Measurements from ENCODE around the gene MMP1.

MMP1 gene

GRCh38 chr11:102798012-102798746 lies at the start of gene MMP1:
Gene MMP1 (minus strand): TSS chr11:102798160. CDS start chr11:102798092, 68 bp downstream.
- no peak for DNase-seq (ENCODE audit: low read depth)

- no peak for DNase-seq (ENCODE audit: low read depth)
Measured at GRCh38 chr11:102846292-102846691, 48.3 kb upstream of the MMP1 start.

- no peak for DNase-seq (ENCODE audit: low read depth)
Measured at GRCh38 chr11:102843489-102843888, 45.5 kb upstream of the MMP1 start, which contains the start of gene MMP3. Gene MMP3 (minus strand): TSS chr11:102843609. CDS start chr11:102843546, 63 bp downstream.

GRCh38 chr11:102842930-102843329 lies 45.0 kb upstream of the MMP1 start:
- DNase-seq (ENCODE audit: low read depth): no peak

- no peak for DNase-seq (ENCODE audit: low read depth)
Measured at GRCh38 chr11:102840018-102840417, 42.1 kb upstream of the MMP1 start.

GRCh38 chr11:102837646-102838045 lies 39.7 kb upstream of the MMP1 start:
- DNase-seq (ENCODE audit: low read depth): no peak

GRCh38 chr11:102837156-102837555 lies 39.2 kb upstream of the MMP1 start:
- DNase-seq (ENCODE audit: low read depth): no peak

- no peak for DNase-seq (ENCODE audit: low read depth)
Measured at GRCh38 chr11:102836290-102836875, 38.4 kb upstream of the MMP1 start.

GRCh38 chr11:102833731-102834130 lies 35.8 kb upstream of the MMP1 start:
- no peak for DNase-seq (ENCODE audit: low read depth)

GRCh38 chr11:102832612-102833011 lies 34.7 kb upstream of the MMP1 start:
- no peak for DNase-seq (ENCODE audit: low read depth)

GRCh38 chr11:102831489-102832440 lies 33.8 kb upstream of the MMP1 start:
- no peak for DNase-seq (ENCODE audit: low read depth)

- DNase-seq (ENCODE audit: low read depth): no peak
Measured at GRCh38 chr11:102831128-102831488, 33.1 kb upstream of the MMP1 start.

GRCh38 chr11:102830001-102830727 lies 32.2 kb upstream of the MMP1 start:
- DNase-seq (ENCODE audit: low read depth): no peak

- DNase-seq (ENCODE audit: low read depth): no peak
Measured at GRCh38 chr11:102829316-102830000, 31.5 kb upstream of the MMP1 start.

- DNase-seq (ENCODE audit: low read depth): no peak
Measured at GRCh38 chr11:102824556-102824955, 26.6 kb upstream of the MMP1 start.

GRCh38 chr11:102819491-102819890 lies 21.5 kb upstream of the MMP1 start:
- DNase-seq (ENCODE audit: low read depth): no peak

GRCh38 chr11:102813484-102813883 lies 15.5 kb upstream of the MMP1 start:
- DNase-seq (ENCODE audit: low read depth): no peak

- no peak for DNase-seq (ENCODE audit: low read depth)
Measured at GRCh38 chr11:102812188-102812587, 14.2 kb upstream of the MMP1 start.

- no peak for DNase-seq (ENCODE audit: low read depth)
Measured at GRCh38 chr11:102810950-102811660, 13.1 kb upstream of the MMP1 start.

GRCh38 chr11:102809971-102810370 lies 12.0 kb upstream of the MMP1 start:
- DNase-seq (ENCODE audit: low read depth): no peak

GRCh38 chr11:102807921-102808320 lies 10.0 kb upstream of the MMP1 start:
- no peak for DNase-seq (ENCODE audit: low read depth)
